ENCODE measurements around the gene PRDM5.

Gene PRDM5

GRCh38 chr4:120671538-120671937, 251.0 kb downstream of the PRDM5 start:
- Histone ChIP-seq H3K23ac (ENCODE audit: low read length in 2 of 2) (no peak overlapping the region), H3K4ac (ENCODE audit: low read depth in 1 of 2, low read length in 2 of 2) (no peak overlapping the region), H3K4me2 (ENCODE audit: low read length, poor library complexity, severe bottlenecking) (no peak overlapping the region), H3K36me3 (ENCODE audit: control insufficient read depth in 1 of 2, insufficient read depth in 2 of 2, low read depth in 1 of 2, low read length in 2 of 2) (peaks cover 0 to 8% of the 10 kb centered on the region in 2 experiments), H3K27me3 (ENCODE audit: control insufficient read depth in 1 of 2, insufficient read depth in 1 of 2, low read length in 2 of 2) (no peaks in the 10 kb centered on the region), H3K4me3 (ENCODE audit: insufficient read depth in 1 of 2, low read depth in 1 of 2, low read length in 2 of 2) (no peak overlapping the region), H3K18ac (ENCODE audit: low read depth in 1 of 2, low read length in 2 of 2) (no peak overlapping the region), H3K4me1 (ENCODE audit: control insufficient read depth, insufficient read depth, low read depth, low read length) (no peaks in the 10 kb centered on the region), H3K9me3 (ENCODE audit: control insufficient read depth, low read length) (peaks cover 25% of the 10 kb centered on the region), H2BK120ac (ENCODE audit: low read depth, low read length) (no peak overlapping the region), H4K8ac (ENCODE audit: low read length) (no peak overlapping the region), H2AFZ (ENCODE audit: low read depth, low read length) (no peak overlapping the region), H3K9ac (ENCODE audit: low read length) (no peak overlapping the region), H2BK15ac (ENCODE audit: low read depth, poor library complexity, severe bottlenecking) (no peak overlapping the region), H2BK12ac (ENCODE audit: low read length in 2 of 2) (no peak overlapping the region), H3K14ac (ENCODE audit: low read length in 2 of 2) (no peak overlapping the region), H3K79me1 (replicated peaks; ENCODE audit: low read length, poor library complexity, severe bottlenecking) (no peaks in the 10 kb centered on the region), H4K91ac (ENCODE audit: low read length) (no peak overlapping the region), H2AK5ac (ENCODE audit: low read length, severe bottlenecking) (no peak overlapping the region), H2BK5ac (ENCODE audit: low read depth, low read length, poor library complexity, severe bottlenecking) (no peak overlapping the region), H3K27ac (ENCODE audit: low read length, poor library complexity, severe bottlenecking) (no peak overlapping the region)
- WGBS, result 96% methylated on average over 3 of the region's 3 CpGs
- DNase-seq, result no peak

- Histone ChIP-seq H3K18ac (ENCODE audit: low read depth in 1 of 2, low read length in 2 of 2) (no peak overlapping the region), H3K27ac (ENCODE audit: low read length, poor library complexity, severe bottlenecking) (no peak overlapping the region), H2AK5ac (ENCODE audit: low read length, severe bottlenecking) (no peak overlapping the region), H3K14ac (ENCODE audit: low read length in 2 of 2) (no peak overlapping the region), H3K4me1 (ENCODE audit: control insufficient read depth, insufficient read depth, low read depth, low read length) (no peaks in the 10 kb centered on the region), H3K79me1 (replicated peaks; ENCODE audit: low read length, poor library complexity, severe bottlenecking) (no peaks in the 10 kb centered on the region), H3K4me2 (ENCODE audit: low read length, poor library complexity, severe bottlenecking) (no peak overlapping the region), H2BK120ac (ENCODE audit: low read depth, low read length) (no peak overlapping the region), H3K4ac (ENCODE audit: low read depth in 1 of 2, low read length in 2 of 2) (no peak overlapping the region), H2BK15ac (ENCODE audit: low read depth, poor library complexity, severe bottlenecking) (no peak overlapping the region), H2BK5ac (ENCODE audit: low read depth, low read length, poor library complexity, severe bottlenecking) (no peak overlapping the region), H3K36me3 (ENCODE audit: control insufficient read depth in 1 of 2, insufficient read depth in 2 of 2, low read depth in 1 of 2, low read length in 2 of 2) (peaks cover 0 to 6% of the 10 kb centered on the region in 2 experiments), H3K23ac (ENCODE audit: low read length in 2 of 2) (no peak overlapping the region), H3K9me3 (ENCODE audit: control insufficient read depth, low read length) (peaks cover 4% of the 10 kb centered on the region), H3K27me3 (ENCODE audit: control insufficient read depth in 1 of 2, insufficient read depth in 1 of 2, low read length in 2 of 2) (no peaks in the 10 kb centered on the region), H4K91ac (ENCODE audit: low read length) (no peak overlapping the region), H2BK12ac (ENCODE audit: low read length in 2 of 2) (no peak overlapping the region), H3K4me3 (ENCODE audit: insufficient read depth in 1 of 2, low read depth in 1 of 2, low read length in 2 of 2) (no peak overlapping the region), H2AFZ (ENCODE audit: low read depth, low read length) (no peak overlapping the region), H3K9ac (ENCODE audit: low read length) (no peak overlapping the region), H4K8ac (ENCODE audit: low read length) (no peak overlapping the region)
- WGBS, result 87% methylated on average over 3 of the region's 3 CpGs
- no peak for DNase-seq
These were observed 255.4 kb downstream of the PRDM5 start for GRCh38 chr4:120667102-120667501.

- Histone ChIP-seq H3K4me1 (ENCODE audit: control insufficient read depth, insufficient read depth, low read depth, low read length) (no peaks in the 10 kb centered on the region), H3K27ac (ENCODE audit: low read length, poor library complexity, severe bottlenecking) (no peak overlapping the region), H3K9me3 (ENCODE audit: control insufficient read depth, low read length) (no peaks in the 10 kb centered on the region), H4K8ac (ENCODE audit: low read length) (no peak overlapping the region), H3K27me3 (ENCODE audit: control insufficient read depth in 1 of 2, insufficient read depth in 1 of 2, low read length in 2 of 2) (no peaks in the 10 kb centered on the region), H2BK5ac (ENCODE audit: low read depth, low read length, poor library complexity, severe bottlenecking) (no peak overlapping the region), H3K36me3 (ENCODE audit: control insufficient read depth in 1 of 2, insufficient read depth in 2 of 2, low read depth in 1 of 2, low read length in 2 of 2) (no peaks in the 10 kb centered on the region), H3K79me1 (replicated peaks; ENCODE audit: low read length, poor library complexity, severe bottlenecking) (no peaks in the 10 kb centered on the region), H3K4me2 (ENCODE audit: low read length, poor library complexity, severe bottlenecking) (no peak overlapping the region), H3K4ac (ENCODE audit: low read depth in 1 of 2, low read length in 2 of 2) (no peak overlapping the region), H2BK12ac (ENCODE audit: low read length in 2 of 2) (no peak overlapping the region), H2BK120ac (ENCODE audit: low read depth, low read length) (no peak overlapping the region), H3K23ac (ENCODE audit: low read length in 2 of 2) (no peak overlapping the region), H3K18ac (ENCODE audit: low read depth in 1 of 2, low read length in 2 of 2) (no peak overlapping the region), H3K9ac (ENCODE audit: low read length) (no peak overlapping the region), H2AFZ (ENCODE audit: low read depth, low read length) (no peak overlapping the region), H4K91ac (ENCODE audit: low read length) (no peak overlapping the region), H2AK5ac (ENCODE audit: low read length, severe bottlenecking) (no peak overlapping the region), H3K14ac (ENCODE audit: low read length in 2 of 2) (no peak overlapping the region), H2BK15ac (ENCODE audit: low read depth, poor library complexity, severe bottlenecking) (no peak overlapping the region), H3K4me3 (ENCODE audit: insufficient read depth in 1 of 2, low read depth in 1 of 2, low read length in 2 of 2) (no peak overlapping the region)
- 100% methylated on average over 3 of the region's 3 CpGs for WGBS
- DNase-seq, result no peak
These were observed 257.7 kb downstream of the PRDM5 start for GRCh38 chr4:120664851-120665250.

- no peak for DNase-seq
- Histone ChIP-seq H3K9ac (ENCODE audit: low read length) (no peak overlapping the region), H3K14ac (ENCODE audit: low read length in 2 of 2) (no peak overlapping the region), H3K9me3 (ENCODE audit: control insufficient read depth, low read length) (no peaks in the 10 kb centered on the region), H4K8ac (ENCODE audit: low read length) (no peak overlapping the region), H2AK5ac (ENCODE audit: low read length, severe bottlenecking) (no peak overlapping the region), H2BK15ac (ENCODE audit: low read depth, poor library complexity, severe bottlenecking) (no peak overlapping the region), H3K4me2 (ENCODE audit: low read length, poor library complexity, severe bottlenecking) (no peak overlapping the region), H3K4me3 (ENCODE audit: insufficient read depth in 1 of 2, low read depth in 1 of 2, low read length in 2 of 2) (no peak overlapping the region), H2BK120ac (ENCODE audit: low read depth, low read length) (no peak overlapping the region), H3K18ac (ENCODE audit: low read depth in 1 of 2, low read length in 2 of 2) (no peak overlapping the region), H3K36me3 (ENCODE audit: control insufficient read depth in 1 of 2, insufficient read depth in 2 of 2, low read depth in 1 of 2, low read length in 2 of 2) (no peaks in the 10 kb centered on the region), H3K23ac (ENCODE audit: low read length in 2 of 2) (no peak overlapping the region), H3K4me1 (ENCODE audit: control insufficient read depth, insufficient read depth, low read depth, low read length) (no peaks in the 10 kb centered on the region), H3K79me1 (replicated peaks; ENCODE audit: low read length, poor library complexity, severe bottlenecking) (no peaks in the 10 kb centered on the region), H2AFZ (ENCODE audit: low read depth, low read length) (no peak overlapping the region), H4K91ac (ENCODE audit: low read length) (no peak overlapping the region), H2BK5ac (ENCODE audit: low read depth, low read length, poor library complexity, severe bottlenecking) (no peak overlapping the region), H3K4ac (ENCODE audit: low read depth in 1 of 2, low read length in 2 of 2) (no peak overlapping the region), H3K27ac (ENCODE audit: low read length, poor library complexity, severe bottlenecking) (no peak overlapping the region), H2BK12ac (ENCODE audit: low read length in 2 of 2) (no peak overlapping the region), H3K27me3 (ENCODE audit: control insufficient read depth in 1 of 2, insufficient read depth in 1 of 2, low read length in 2 of 2) (no peaks in the 10 kb centered on the region)
- 92% methylated on average over 7 of the region's 7 CpGs for WGBS
These were observed 262.8 kb downstream of the PRDM5 start for GRCh38 chr4:120659616-120660170.
